Suprapubic skin (tissue), 4 donors: ENCODE data around the gene PIK3R4. TPM values are rescaled to one million over a fixed set of nuclear protein-coding genes. Genes with fewer than 3 reads are reported as not detected.

Source experiments
- DNase-seq, 2 donors: peaks; one replicate each; pipeline ENCODE4 v3.0.0-alpha.2; 2019; ENCODE audit warnings: low spot score in 2 of 2
- H3K27ac ChIP-seq: fragments of 200-600 bp; sonication (generic); one replicate; pipeline ENCODE4 v1.5.1; 2019
- H3K27me3 ChIP-seq: fragments of 200-600 bp; sonication (generic); one replicate; pipeline ENCODE4 v1.5.1; 2019
- H3K36me3 ChIP-seq: fragments of 200-600 bp; sonication (generic); one replicate; pipeline ENCODE4 v1.5.1; 2019
- H3K4me1 ChIP-seq: fragments of 200-600 bp; sonication (generic); one replicate; pipeline ENCODE4 v1.5.1; 2019
- H3K4me3 ChIP-seq: fragments of 200-600 bp; sonication (generic); one replicate; pipeline ENCODE4 v1.5.1; 2019; ENCODE audit warnings: mild to moderate bottlenecking
- H3K9me3 ChIP-seq: fragments of 200-600 bp; sonication (generic); one replicate; pipeline ENCODE4 v1.5.1; 2019
- CTCF ChIP-seq, 2 donors: fragments of 200-600 bp in 1 of 2; fragments of 450-650 bp in 1 of 2; sonication (generic) in 1 of 2; IDR thresholded peaks; one replicate each; pipeline ENCODE4 v1.5.1; 2016 to 2019; ENCODE audit warnings: antibody characterized with exemption in 2 of 2, mild to moderate bottlenecking in 1 of 2, moderate library complexity in 1 of 2
- EP300 ChIP-seq: sonication (generic); formaldehyde crosslinking; IDR thresholded peaks from one replicate; pipeline ENCODE4 v1.6.1; 2017; ENCODE audit warnings: antibody characterized with exemption
- POLR2A ChIP-seq, 2 donors: fragments of 450-650 bp; IDR thresholded peaks; one replicate each; pipeline ENCODE4 v1.6.1; 2017; ENCODE audit warnings: antibody characterized with exemption in 2 of 2, mild to moderate bottlenecking in 2 of 2, moderate library complexity in 2 of 2
- POLR2AphosphoS5 ChIP-seq, 3 donors: sonication (generic); formaldehyde crosslinking; IDR thresholded peaks; one replicate each; pipeline ENCODE4 v1.6.1; 2017; ENCODE audit warnings: antibody characterized with exemption in 3 of 3
- WGBS: methylation state at CpG from one replicate; pipeline ENCODE4 v1.1.5; 2018; 5-methylcytosine and 5-hydroxymethylcytosine counted together
- total RNA-seq, 4 donors: library from RNA; depleted of rRNA; stranded (reverse); fragments of >200 nt; gene quantifications; one replicate each; pipeline ENCODE4 v1.1.0, GENCODE V29; 2016

The PIK3R4 gene
- total RNA-seq, 4 donors from 2014 or later = 35.6 to 48.5 (median 39.3) TPM

GRCh38 chr3:130733236-130733875, 13.3 kb downstream of the PIK3R4 start:
- H3K4me3 ChIP-seq = no peak overlapping the region
- no peaks in the 10 kb centered on the region for H3K9me3 ChIP-seq
- DNase-seq = no peak
- peaks cover 24% of the 10 kb centered on the region for H3K36me3 ChIP-seq
- WGBS = 88% methylated on average over 8 of the region's 8 CpGs
- no peaks in the 10 kb centered on the region for H3K4me1 ChIP-seq
- no peaks in the 10 kb centered on the region for H3K27me3 ChIP-seq
- no peak overlapping the region for H3K27ac ChIP-seq
- TF ChIP-seq CTCF (IDR thresholded peaks at IDR 0.05) (no peak), POLR2AphosphoS5 (IDR thresholded peaks at IDR 0.05) (no peak), EP300 (no peak), POLR2A (IDR thresholded peaks at IDR 0.05) (no peak)

- Histone ChIP-seq H3K4me1 (no peaks in the 10 kb centered on the region), H3K27ac (no peak overlapping the region), H3K36me3 (peaks cover 24% of the 10 kb centered on the region), H3K4me3 (no peak overlapping the region), H3K27me3 (no peaks in the 10 kb centered on the region), H3K9me3 (no peaks in the 10 kb centered on the region)
- no peak for DNase-seq
- WGBS = 96% methylated on average over 2 of the region's 2 CpGs
- no peak for TF ChIP-seq POLR2A (IDR thresholded peaks at IDR 0.05)
- no peak for TF ChIP-seq CTCF (IDR thresholded peaks at IDR 0.05)
- no peak for TF ChIP-seq POLR2AphosphoS5 (IDR thresholded peaks at IDR 0.05)
- no peak for TF ChIP-seq EP300
Measured at GRCh38 chr3:130732501-130732900, 14.1 kb downstream of the PIK3R4 start.

GRCh38 chr3:130731817-130732216, 14.8 kb downstream of the PIK3R4 start:
- 91% methylated on average over 6 of the region's 6 CpGs for WGBS

GRCh38 chr3:130729154-130729553, 17.5 kb downstream of the PIK3R4 start:
- Histone ChIP-seq H3K4me3 (no peak overlapping the region), H3K36me3 (peaks cover 16% of the 10 kb centered on the region), H3K9me3 (no peaks in the 10 kb centered on the region), H3K27me3 (no peaks in the 10 kb centered on the region), H3K4me1 (peaks cover 7% of the 10 kb centered on the region), H3K27ac (no peak overlapping the region)
- no peak for TF ChIP-seq POLR2A (IDR thresholded peaks at IDR 0.05)
- no peak for TF ChIP-seq CTCF (IDR thresholded peaks at IDR 0.05)
- TF ChIP-seq POLR2AphosphoS5 (IDR thresholded peaks at IDR 0.05) = no peak
- no peak for TF ChIP-seq EP300
- DNase-seq = no peak
- WGBS = 84% methylated on average over 2 of the region's 2 CpGs

More at GRCh38 chr3:130731817-130732216, 14.8 kb downstream of the PIK3R4 start:
- no peak for DNase-seq
- H3K27ac ChIP-seq = no peak overlapping the region
- TF ChIP-seq EP300 (no peak), POLR2A (IDR thresholded peaks at IDR 0.05) (no peak), POLR2AphosphoS5 (IDR thresholded peaks at IDR 0.05) (no peak), CTCF (IDR thresholded peaks at IDR 0.05) (no peak)
- H3K4me3 ChIP-seq = no peak overlapping the region
- peaks cover 1% of the 10 kb centered on the region for H3K4me1 ChIP-seq
- H3K9me3 ChIP-seq = no peaks in the 10 kb centered on the region
- peaks cover 24% of the 10 kb centered on the region for H3K36me3 ChIP-seq
- H3K27me3 ChIP-seq = no peaks in the 10 kb centered on the region

DNA sequence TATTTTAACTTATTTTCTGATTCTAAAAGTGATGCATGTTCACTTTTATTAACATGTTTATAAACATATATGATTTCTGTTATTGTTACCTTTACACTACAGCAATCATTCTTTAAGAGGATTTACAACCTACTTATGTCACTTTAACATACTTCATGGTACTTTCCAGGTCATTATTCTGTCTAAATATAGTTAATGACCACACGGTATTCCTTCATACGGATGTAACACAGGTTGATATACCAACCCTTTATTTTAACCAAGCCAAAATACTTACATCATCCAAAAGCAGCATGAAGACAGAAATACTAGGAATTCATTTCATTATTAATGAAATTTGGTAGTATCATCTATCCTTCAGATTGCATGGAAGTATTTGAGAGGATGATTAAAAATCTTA, 18.6 kb downstream of the PIK3R4 start:
- Histone ChIP-seq H3K4me3 (no peak overlapping the region), H3K27ac (no peak overlapping the region), H3K27me3 (no peaks in the 10 kb centered on the region), H3K36me3 (peaks cover 6% of the 10 kb centered on the region), H3K4me1 (peaks cover 7% of the 10 kb centered on the region), H3K9me3 (no peaks in the 10 kb centered on the region)
- no peak for TF ChIP-seq POLR2A (IDR thresholded peaks at IDR 0.05)
- TF ChIP-seq CTCF (IDR thresholded peaks at IDR 0.05) = no peak
- TF ChIP-seq POLR2AphosphoS5 (IDR thresholded peaks at IDR 0.05) = no peak
- TF ChIP-seq EP300 = no peak
- DNase-seq = no peak
- WGBS = 36% methylated on average over 2 of the region's 2 CpGs
